ENCODE results near the gene CCDC87. TPM values are rescaled to one million over a fixed set of nuclear protein-coding genes. Genes with fewer than 3 reads are reported as not detected.

CCDC87 gene
- total RNA-seq, 1 experiment from 2014 or later: 2.0 TPM

GRCh38 chr11:66600631-66601233 lies 7.9 kb upstream of the CCDC87 start:
- ChIA-PET POLR2A (no interaction called here), CTCF (no interaction called here)
- no peaks in the 10 kb centered on the region for H3K9me3 ChIP-seq (ENCODE audit: control insufficient read depth, insufficient read depth, low read depth, low read length)
- H3K36me3 ChIP-seq (ENCODE audit: control insufficient read depth, insufficient read depth, low read length): no peaks in the 10 kb centered on the region; the same call in 1 of the 2 replicates
- DNase-seq (ENCODE audit: low read depth, low spot score): no peak
- H3K27ac ChIP-seq (ENCODE audit: low read length): no peak overlapping the region
- H3K27me3 ChIP-seq (ENCODE audit: control insufficient read depth, insufficient read depth, low read length): no peaks in the 10 kb centered on the region
- BruUV-seq (replicated peaks): no TSS peak
- intact Hi-C loops (cut with micrococcal nuclease; ENCODE audit: unreplicated experiment) (no loop called here), in situ Hi-C loops (cut with HindIII; ENCODE audit: low pct_unique_long_range_greater_than_20kb, low sequenced_read_pairs) (no loop called here)
- no peak overlapping the region for H3K4me3 ChIP-seq (ENCODE audit: low read depth in 2 of 2, low read length in 2 of 2)
- ATAC-seq: no peak
- TF ChIP-seq TCF7L2 (IDR thresholded peaks at IDR 0.05; ENCODE audit: low read depth, low read length) (no peak), SIN3A (IDR thresholded peaks at IDR 0.05; ENCODE audit: borderline replicate concordance, insufficient read depth, low read depth, low read length) (no peak), POLR2AphosphoS5 (IDR thresholded peaks at IDR 0.05; ENCODE audit: low read depth, low read length) (no peak)
- TF ChIP-seq, protein P1, sequence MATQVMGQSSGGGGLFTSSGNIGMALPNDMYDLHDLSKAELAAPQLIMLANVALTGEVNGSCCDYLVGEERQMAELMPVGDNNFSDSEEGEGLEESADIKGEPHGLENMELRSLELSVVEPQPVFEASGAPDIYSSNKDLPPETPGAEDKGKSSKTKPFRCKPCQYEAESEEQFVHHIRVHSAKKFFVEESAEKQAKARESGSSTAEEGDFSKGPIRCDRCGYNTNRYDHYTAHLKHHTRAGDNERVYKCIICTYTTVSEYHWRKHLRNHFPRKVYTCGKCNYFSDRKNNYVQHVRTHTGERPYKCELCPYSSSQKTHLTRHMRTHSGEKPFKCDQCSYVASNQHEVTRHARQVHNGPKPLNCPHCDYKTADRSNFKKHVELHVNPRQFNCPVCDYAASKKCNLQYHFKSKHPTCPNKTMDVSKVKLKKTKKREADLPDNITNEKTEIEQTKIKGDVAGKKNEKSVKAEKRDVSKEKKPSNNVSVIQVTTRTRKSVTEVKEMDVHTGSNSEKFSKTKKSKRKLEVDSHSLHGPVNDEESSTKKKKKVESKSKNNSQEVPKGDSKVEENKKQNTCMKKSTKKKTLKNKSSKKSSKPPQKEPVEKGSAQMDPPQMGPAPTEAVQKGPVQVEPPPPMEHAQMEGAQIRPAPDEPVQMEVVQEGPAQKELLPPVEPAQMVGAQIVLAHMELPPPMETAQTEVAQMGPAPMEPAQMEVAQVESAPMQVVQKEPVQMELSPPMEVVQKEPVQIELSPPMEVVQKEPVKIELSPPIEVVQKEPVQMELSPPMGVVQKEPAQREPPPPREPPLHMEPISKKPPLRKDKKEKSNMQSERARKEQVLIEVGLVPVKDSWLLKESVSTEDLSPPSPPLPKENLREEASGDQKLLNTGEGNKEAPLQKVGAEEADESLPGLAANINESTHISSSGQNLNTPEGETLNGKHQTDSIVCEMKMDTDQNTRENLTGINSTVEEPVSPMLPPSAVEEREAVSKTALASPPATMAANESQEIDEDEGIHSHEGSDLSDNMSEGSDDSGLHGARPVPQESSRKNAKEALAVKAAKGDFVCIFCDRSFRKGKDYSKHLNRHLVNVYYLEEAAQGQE (IDR thresholded peaks at IDR 0.05; ENCODE audit: insufficient read depth in 1 of 2, low read depth in 2 of 2, low read length in 1 of 2): no peak
- TF ChIP-seq, protein P2, sequence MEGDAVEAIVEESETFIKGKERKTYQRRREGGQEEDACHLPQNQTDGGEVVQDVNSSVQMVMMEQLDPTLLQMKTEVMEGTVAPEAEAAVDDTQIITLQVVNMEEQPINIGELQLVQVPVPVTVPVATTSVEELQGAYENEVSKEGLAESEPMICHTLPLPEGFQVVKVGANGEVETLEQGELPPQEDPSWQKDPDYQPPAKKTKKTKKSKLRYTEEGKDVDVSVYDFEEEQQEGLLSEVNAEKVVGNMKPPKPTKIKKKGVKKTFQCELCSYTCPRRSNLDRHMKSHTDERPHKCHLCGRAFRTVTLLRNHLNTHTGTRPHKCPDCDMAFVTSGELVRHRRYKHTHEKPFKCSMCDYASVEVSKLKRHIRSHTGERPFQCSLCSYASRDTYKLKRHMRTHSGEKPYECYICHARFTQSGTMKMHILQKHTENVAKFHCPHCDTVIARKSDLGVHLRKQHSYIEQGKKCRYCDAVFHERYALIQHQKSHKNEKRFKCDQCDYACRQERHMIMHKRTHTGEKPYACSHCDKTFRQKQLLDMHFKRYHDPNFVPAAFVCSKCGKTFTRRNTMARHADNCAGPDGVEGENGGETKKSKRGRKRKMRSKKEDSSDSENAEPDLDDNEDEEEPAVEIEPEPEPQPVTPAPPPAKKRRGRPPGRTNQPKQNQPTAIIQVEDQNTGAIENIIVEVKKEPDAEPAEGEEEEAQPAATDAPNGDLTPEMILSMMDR (IDR thresholded peaks at IDR 0.05): no peak
- H3K4me1 ChIP-seq (ENCODE audit: control insufficient read depth, insufficient read depth, low read length): no peaks in the 10 kb centered on the region

DNA sequence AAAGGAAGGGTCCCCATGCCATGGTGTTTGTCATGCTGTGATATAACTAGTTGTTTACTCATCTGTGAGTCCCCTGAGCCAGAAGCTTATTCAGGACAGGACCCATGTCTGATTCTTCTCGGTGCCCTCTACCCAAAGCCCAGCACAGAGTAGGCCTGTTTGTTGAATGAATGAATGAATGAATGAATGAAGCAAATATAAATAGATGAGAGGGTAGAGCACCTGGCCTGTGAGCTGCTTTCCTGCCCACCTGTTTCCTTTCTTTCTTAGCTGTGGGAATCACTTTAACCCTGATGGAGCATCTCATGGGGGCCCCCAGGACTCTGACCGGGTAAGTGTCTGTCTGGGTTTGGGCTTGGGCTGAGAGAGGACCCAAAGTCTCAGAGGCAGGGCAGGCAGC lies 7.4 kb upstream of the CCDC87 start:
- POLR2A ChIA-PET: no interaction called here
- Histone ChIP-seq H3K4me3 (ENCODE audit: low read depth in 2 of 2, low read length in 2 of 2) (no peak overlapping the region), H3K36me3 (ENCODE audit: control insufficient read depth, insufficient read depth, low read length) (no peaks in the 10 kb centered on the region; the same call in 1 of the 2 replicates), H3K27ac (ENCODE audit: low read length) (no peak overlapping the region), H3K4me1 (ENCODE audit: control insufficient read depth, insufficient read depth, low read length) (no peaks in the 10 kb centered on the region; the same call in 1 of the 2 replicates), H3K9me3 (ENCODE audit: control insufficient read depth, insufficient read depth, low read depth, low read length) (no peaks in the 10 kb centered on the region), H3K27me3 (ENCODE audit: control insufficient read depth, insufficient read depth, low read length) (no peaks in the 10 kb centered on the region)
- TF ChIP-seq, protein P1 (IDR thresholded peaks at IDR 0.05; ENCODE audit: insufficient read depth in 1 of 2, low read depth in 2 of 2, low read length in 1 of 2): no peak
- TF ChIP-seq TCF7L2 (IDR thresholded peaks at IDR 0.05; ENCODE audit: low read depth, low read length) (no peak), SIN3A (IDR thresholded peaks at IDR 0.05; ENCODE audit: borderline replicate concordance, insufficient read depth, low read depth, low read length) (no peak), POLR2AphosphoS5 (IDR thresholded peaks at IDR 0.05; ENCODE audit: low read depth, low read length) (no peak)
- TF ChIP-seq, protein P2 (IDR thresholded peaks at IDR 0.05): no peak
- CTCF ChIA-PET: interaction anchor here (0.7 kb wide), 1 partner anchor 116 kb away, joined by 3 read pairs; no protein-coding TSS in a partner anchor
- intact Hi-C loops (cut with micrococcal nuclease; ENCODE audit: unreplicated experiment) (no loop called here), in situ Hi-C loops (cut with HindIII; ENCODE audit: low pct_unique_long_range_greater_than_20kb, low sequenced_read_pairs) (no loop called here)
- no TSS peak for BruUV-seq (replicated peaks)
- no peak for DNase-seq (ENCODE audit: low read depth, low spot score)
- ATAC-seq: no peak

Measured in Panc1 (cell line).